Keratinocyte (primary cell): ENCODE data around the gene UNC13C. TPM values are rescaled to one million over a fixed set of nuclear protein-coding genes. Genes with fewer than 3 reads are reported as not detected.

ENCODE experiments used
- DNase-seq: peaks from one replicate; pipeline ENCODE4 v3.0.0-alpha.2; 2011; ENCODE audit warnings: low read depth, missing footprints, low spot score
- FAIRE-seq: peaks from 2 replicates; lab custom pipeline; 2011; peaks lifted over from hg19 to GRCh38; lab: Jason Lieb, UNC
- H2AFZ ChIP-seq: 2 replicates; pipeline ENCODE4 v1.6.0; 2012; ENCODE audit warnings: low read length, control low read depth, inconsistent platforms; ENCODE audit not compliant: control insufficient read depth
- H3K27ac ChIP-seq: 2 replicates; pipeline ENCODE4 v1.5.1; 2011; ENCODE audit warnings: low read length; ENCODE audit not compliant: control insufficient read depth, insufficient read depth
- H3K27me3 ChIP-seq: 3 replicates; pipeline ENCODE4 v1.6.0; 2011; ENCODE audit warnings: low read length; ENCODE audit not compliant: control insufficient read depth, insufficient read depth; ENCODE audit errors: extremely low read depth
- H3K36me3 ChIP-seq, 2 experiments: 2 replicates in 1 of 2; 3 replicates in 1 of 2; pipeline ENCODE4 v1.5.1; 2011; ENCODE audit warnings: low read length in 2 of 2, mild to moderate bottlenecking in 1 of 2; ENCODE audit not compliant: control insufficient read depth in 2 of 2, insufficient read depth in 2 of 2; ENCODE audit errors: extremely low read depth in 1 of 2
- H3K4me1 ChIP-seq: 3 replicates; pipeline ENCODE4 v1.5.1; 2011; ENCODE audit warnings: low read length; ENCODE audit not compliant: control insufficient read depth, insufficient read depth; ENCODE audit errors: extremely low read depth
- H3K4me2 ChIP-seq: 3 replicates; pipeline ENCODE4 v1.6.0; 2011; ENCODE audit warnings: low read depth, low read length; ENCODE audit not compliant: control insufficient read depth, insufficient read depth; ENCODE audit errors: extremely low read depth
- H3K4me3 ChIP-seq, 3 experiments: fragments of 200-600 bp in 1 of 3; sonication (generic) in 1 of 3; 2 replicates in 2 of 3; 3 replicates in 1 of 3; pipeline ENCODE4 v1.5.1; 2011 to 2016; ENCODE audit warnings: low read length in 3 of 3, mild to moderate bottlenecking in 3 of 3, control low read depth in 2 of 3, inconsistent platforms in 1 of 3, low read depth in 1 of 3, mixed read lengths in 1 of 3, mixed run types in 1 of 3, moderate library complexity in 1 of 3; ENCODE audit not compliant: control insufficient read depth in 2 of 3, insufficient read depth in 2 of 3; ENCODE audit errors: extremely low read depth in 1 of 3
- H3K79me2 ChIP-seq: 2 replicates; pipeline ENCODE4 v1.6.0; 2012; ENCODE audit warnings: low read length; ENCODE audit not compliant: control insufficient read depth, insufficient read depth
- H3K9ac ChIP-seq: 3 replicates; pipeline ENCODE4 v1.6.0; 2011; ENCODE audit warnings: low read length; ENCODE audit not compliant: control insufficient read depth, insufficient read depth; ENCODE audit errors: extremely low read depth
- H3K9me1 ChIP-seq: 3 replicates; pipeline ENCODE4 v1.6.0; 2011; ENCODE audit warnings: low read length; ENCODE audit not compliant: control insufficient read depth, insufficient read depth; ENCODE audit errors: extremely low read depth
- H3K9me3 ChIP-seq: 2 replicates; pipeline ENCODE4 v1.5.1; 2012; ENCODE audit warnings: low read depth, low read length; ENCODE audit not compliant: control insufficient read depth
- H4K20me1 ChIP-seq: 3 replicates; pipeline ENCODE4 v1.6.0; 2011; ENCODE audit warnings: low read length; ENCODE audit not compliant: control insufficient read depth, insufficient read depth; ENCODE audit errors: extremely low read depth
- CTCF ChIP-seq, 3 experiments: IDR thresholded peaks in 1 of 3; conservative IDR thresholded peaks in 1 of 3; optimal IDR thresholded peaks in 1 of 3; 2 replicates in 2 of 3; 3 replicates in 1 of 3; pipeline versions ENCODE3 to v1.5.1; 2011; ENCODE audit warnings: low read length in 3 of 3, mild to moderate bottlenecking in 3 of 3, moderate library complexity in 2 of 3, control low read depth in 1 of 3, inconsistent platforms in 1 of 3; ENCODE audit not compliant: insufficient read depth in 2 of 3; ENCODE audit errors: extremely low read depth in 1 of 3
- EZH2 ChIP-seq: IDR thresholded peaks from one replicate; pipeline ENCODE4 v1.6.1; 2012; ENCODE audit warnings: inconsistent platforms, mild to moderate bottlenecking, low read length, moderate library complexity
- dilution Hi-C: fragments of 300-500 bp; cut with MboI; formaldehyde crosslinking; loops from one replicate; pipeline ENCODE4 v1.7.0; 2020; ENCODE audit warnings: low sequenced_read_pairs; ENCODE audit not compliant: extremely low pct_ligation_motif_present
- polyA plus RNA-seq, 5 experiments: library from polyadenylated mRNA; depleted of rRNA in 3 of 5; stranded (reverse) in 3 of 5; stranded (forward) in 1 of 5; unstranded in 1 of 5; fragments of >200 nt; gene quantifications; 1 replicate in 1 of 5; 2 replicates in 3 of 5; 3 replicates in 1 of 5; pipeline versions ENCODE4 v1.2.1 to v1.2.3, GENCODE V29; 2011 to 2012; ENCODE audit warnings: missing spikeins in 2 of 5, low read depth in 1 of 5, low replicate concordance in 1 of 5

Gene UNC13C
- polyA plus RNA-seq, 1 donor (not counting 4 experiments of a cell fraction or from before 2014, with no cell fraction given): not detected

GRCh38 chr15:54575586-54575985 lies 597.3 kb downstream of the UNC13C start:
- Histone ChIP-seq H3K4me3 (no peak overlapping the region), H3K9me1 (no peaks in the 10 kb centered on the region), H3K9me3 (no peaks in the 10 kb centered on the region), H2AFZ (no peak overlapping the region), H3K36me3 (no peaks in the 10 kb centered on the region), H3K79me2 (no peaks in the 10 kb centered on the region), H3K9ac (no peak overlapping the region), H3K27me3 (no peaks in the 10 kb centered on the region), H3K4me2 (no peak overlapping the region), H3K4me1 (no peaks in the 10 kb centered on the region), H4K20me1 (no peaks in the 10 kb centered on the region), H3K27ac (no peak overlapping the region)
- dilution Hi-C loops: no loop called here
- FAIRE-seq: no peak
- no peak for DNase-seq
- TF ChIP-seq CTCF (optimal IDR thresholded peaks at IDR 0.05 in 1 of 3, IDR thresholded peaks at IDR 0.05 in 1 of 3, conservative IDR thresholded peaks at IDR 0.05 in 1 of 3; ENCODE audit: extremely low read depth in 1 of 3, insufficient read depth in 2 of 3, low read length in 3 of 3) (no peak), EZH2 (no peak)

GRCh38 chr15:54576298-54576935 lies 598.2 kb downstream of the UNC13C start:
- Histone ChIP-seq H3K9me3 (no peaks in the 10 kb centered on the region), H3K27ac (no peak overlapping the region), H3K4me3 (no peak overlapping the region), H4K20me1 (no peaks in the 10 kb centered on the region), H3K9me1 (no peaks in the 10 kb centered on the region), H3K4me2 (no peak overlapping the region), H3K27me3 (no peaks in the 10 kb centered on the region), H3K4me1 (no peaks in the 10 kb centered on the region), H3K36me3 (no peaks in the 10 kb centered on the region), H3K79me2 (no peaks in the 10 kb centered on the region), H2AFZ (no peak overlapping the region), H3K9ac (no peak overlapping the region)
- DNase-seq: no peak
- dilution Hi-C loops: no loop called here
- TF ChIP-seq EZH2 (no peak), CTCF (optimal IDR thresholded peaks at IDR 0.05 in 1 of 3, IDR thresholded peaks at IDR 0.05 in 1 of 3, conservative IDR thresholded peaks at IDR 0.05 in 1 of 3; ENCODE audit: extremely low read depth in 1 of 3, insufficient read depth in 2 of 3, low read length in 3 of 3) (no peak)
- no peak for FAIRE-seq
